ENCODE measurements around the gene WDR43.

Gene WDR43, protein sequence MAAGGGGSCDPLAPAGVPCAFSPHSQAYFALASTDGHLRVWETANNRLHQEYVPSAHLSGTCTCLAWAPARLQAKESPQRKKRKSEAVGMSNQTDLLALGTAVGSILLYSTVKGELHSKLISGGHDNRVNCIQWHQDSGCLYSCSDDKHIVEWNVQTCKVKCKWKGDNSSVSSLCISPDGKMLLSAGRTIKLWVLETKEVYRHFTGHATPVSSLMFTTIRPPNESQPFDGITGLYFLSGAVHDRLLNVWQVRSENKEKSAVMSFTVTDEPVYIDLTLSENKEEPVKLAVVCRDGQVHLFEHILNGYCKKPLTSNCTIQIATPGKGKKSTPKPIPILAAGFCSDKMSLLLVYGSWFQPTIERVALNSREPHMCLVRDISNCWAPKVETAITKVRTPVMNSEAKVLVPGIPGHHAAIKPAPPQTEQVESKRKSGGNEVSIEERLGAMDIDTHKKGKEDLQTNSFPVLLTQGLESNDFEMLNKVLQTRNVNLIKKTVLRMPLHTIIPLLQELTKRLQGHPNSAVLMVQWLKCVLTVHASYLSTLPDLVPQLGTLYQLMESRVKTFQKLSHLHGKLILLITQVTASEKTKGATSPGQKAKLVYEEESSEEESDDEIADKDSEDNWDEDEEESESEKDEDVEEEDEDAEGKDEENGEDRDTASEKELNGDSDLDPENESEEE

DNA sequence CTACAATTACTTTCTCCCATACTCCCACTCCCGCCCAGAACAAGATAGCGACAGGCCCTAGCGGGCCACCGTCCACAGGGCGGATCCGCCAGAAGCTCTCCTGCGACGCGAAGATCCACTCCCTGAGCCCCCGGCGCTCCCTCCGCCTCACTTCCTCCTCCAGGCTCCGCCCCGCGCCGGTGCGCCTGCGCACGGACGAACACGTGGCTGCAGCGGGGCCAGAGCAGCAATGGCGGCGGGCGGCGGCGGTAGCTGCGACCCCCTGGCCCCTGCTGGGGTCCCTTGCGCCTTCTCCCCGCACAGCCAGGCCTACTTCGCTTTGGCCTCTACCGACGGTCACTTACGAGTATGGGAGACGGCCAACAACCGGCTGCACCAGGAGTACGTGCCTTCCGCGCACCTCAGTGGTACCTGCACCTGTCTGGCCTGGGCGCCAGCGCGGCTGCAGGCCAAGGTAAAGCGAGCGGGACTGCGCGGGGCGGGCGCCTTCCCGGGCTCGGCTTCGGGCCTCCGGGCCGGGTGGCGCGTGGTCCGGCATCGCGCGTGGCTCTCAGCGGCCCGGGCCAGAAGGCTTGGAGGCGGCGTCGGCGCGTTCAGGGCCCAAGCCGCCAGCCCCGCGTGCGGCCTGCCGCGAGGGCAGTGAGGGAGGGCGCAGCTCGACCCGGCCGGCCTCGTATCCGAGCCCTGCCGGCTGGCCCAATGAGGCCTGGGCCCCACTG, at the start of gene WDR43:
Gene WDR43 (plus strand): TSS at position 198 of the 719 bp plus-strand sequence. CDS start 32 bp downstream, at position 230.
- DNase-seq (ENCODE audit: low read depth in 2 of 2): peak; percentile 92 to 94

DNA sequence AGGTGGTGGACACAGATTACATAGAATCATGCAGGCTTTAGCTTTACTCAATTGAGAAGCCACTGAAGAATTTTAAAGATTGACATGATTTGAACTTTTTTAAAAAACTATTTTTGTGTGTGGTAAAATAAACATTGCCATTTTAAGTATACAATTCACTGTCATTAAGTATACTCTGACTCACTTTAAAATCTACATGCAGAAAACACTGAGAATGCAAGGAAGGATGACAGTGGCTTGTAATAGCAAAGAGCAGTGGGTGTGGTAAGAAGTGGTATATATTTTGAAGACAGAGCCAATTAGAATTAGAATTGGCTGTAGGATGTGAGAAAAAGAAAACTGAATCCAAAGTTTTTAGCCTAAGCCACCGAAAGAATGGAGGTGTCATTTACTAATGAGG, 39.3 kb upstream of the WDR43 start:
- DNase-seq (ENCODE audit: low read depth in 2 of 2): no peak

DNA sequence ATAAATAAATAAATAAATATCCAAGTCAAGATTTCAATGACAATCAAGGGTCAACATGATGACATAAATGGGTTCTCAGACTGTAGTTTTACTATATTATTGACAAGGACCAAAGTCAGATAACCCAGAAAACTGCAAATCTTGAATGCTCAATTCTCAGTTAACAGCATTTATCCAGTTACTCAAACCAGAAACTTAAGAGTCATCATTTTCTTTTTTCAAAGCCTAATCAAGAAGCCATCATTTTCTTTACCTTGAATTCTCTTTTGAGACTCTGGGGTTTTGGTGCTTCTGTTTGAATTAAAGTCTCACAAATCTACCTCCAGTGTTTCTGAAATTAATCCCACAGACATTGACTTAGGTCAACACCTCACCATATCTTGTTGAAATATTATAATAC, 38.5 kb upstream of the WDR43 start:
- DNase-seq (ENCODE audit: low read depth in 2 of 2): no peak

DNA sequence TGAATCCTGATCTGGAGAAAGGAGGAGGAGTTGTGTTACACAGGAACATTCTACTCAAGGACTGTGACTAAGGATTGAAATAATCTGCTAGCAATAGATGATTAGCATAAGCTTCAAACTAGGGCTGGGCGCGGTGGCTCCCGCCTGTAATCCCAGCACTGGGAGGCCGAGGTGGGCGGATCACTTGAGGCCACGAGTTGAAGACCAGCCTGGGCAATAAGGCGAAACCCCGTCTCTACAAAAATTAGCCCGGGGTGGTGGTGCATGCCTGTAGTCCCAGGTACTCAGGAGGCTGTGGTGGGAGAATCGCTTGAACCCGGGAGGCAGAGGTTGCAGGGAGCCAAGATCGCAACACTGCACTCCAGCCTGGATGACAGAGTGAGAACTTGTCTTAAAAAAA, 25.9 kb upstream of the WDR43 start:
- DNase-seq (ENCODE audit: low read depth in 2 of 2): no peak

DNA sequence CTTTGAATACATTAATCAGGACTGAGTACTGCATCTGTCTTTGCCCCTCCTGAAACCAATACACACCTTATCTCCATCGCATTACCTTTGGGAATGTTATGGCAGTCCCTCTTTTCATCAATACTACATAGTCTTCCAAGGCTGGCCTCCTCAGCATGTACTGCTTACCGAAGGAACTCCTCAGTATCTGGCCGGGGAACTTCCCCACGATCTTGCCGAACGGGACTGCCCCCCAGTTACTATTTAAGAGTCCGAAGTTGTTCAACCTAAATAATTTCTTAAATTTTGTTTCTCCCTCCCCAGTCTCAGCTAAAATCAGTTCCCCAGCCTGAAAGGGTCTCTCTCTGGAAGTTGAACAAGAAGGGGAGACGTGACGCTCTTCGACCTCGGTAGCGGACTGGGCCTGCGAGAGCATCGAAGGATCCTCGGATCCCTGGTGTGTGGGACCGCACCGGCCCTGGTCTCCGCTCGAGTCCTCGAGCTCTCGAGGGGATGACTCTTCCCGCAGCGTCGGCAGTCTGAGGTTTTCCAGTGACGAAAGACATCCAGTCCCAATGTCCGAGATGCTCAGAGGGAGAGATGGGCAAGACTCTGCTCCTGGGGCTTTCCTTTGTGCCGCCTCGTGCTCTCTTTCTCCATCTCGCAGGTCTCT, 24.8 kb upstream of the WDR43 start:
- DNase-seq (ENCODE audit: low read depth in 2 of 2): no peak

DNA sequence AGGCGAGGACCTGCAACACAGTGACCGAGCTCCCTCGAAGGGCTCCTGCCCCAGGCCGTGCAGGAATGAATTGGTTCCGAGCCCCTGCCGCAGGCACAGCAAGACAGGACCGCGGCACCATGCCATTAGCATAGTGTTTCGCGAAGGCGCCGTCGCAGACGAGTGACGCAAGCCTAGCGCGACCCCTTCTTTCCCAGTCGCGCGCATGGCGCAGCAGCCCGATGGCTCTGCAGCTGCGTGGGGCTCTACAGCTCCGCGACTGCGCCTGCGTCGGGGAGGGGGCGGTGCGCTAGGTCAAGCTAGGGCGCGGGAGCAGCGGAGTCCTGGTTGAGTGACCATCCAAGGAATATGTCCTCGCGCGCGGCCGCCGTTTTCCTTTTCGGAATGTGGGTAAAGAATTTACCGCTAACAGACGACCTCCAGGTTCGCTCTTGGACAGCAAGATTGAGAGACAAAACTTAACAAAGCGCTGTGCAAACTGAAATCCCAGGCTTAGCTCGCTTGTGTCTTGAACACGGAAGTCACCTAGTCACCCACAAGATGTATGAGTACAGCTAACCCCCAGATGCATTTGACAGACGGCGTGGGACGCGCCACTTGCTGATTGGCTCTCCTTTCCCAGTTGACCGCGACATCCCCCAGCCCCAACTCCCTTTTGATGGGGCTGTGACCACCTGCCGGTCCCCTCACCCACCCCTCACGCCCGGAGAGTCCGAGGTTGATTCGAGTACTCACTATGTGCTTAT, 24.1 kb upstream of the WDR43 start, which contains the start of gene TRMT61B:
Gene TRMT61B (minus strand): TSS at position 164 of the 746 bp plus-strand sequence. CDS start 32 bp downstream, at position 132.
- DNase-seq (ENCODE audit: low read depth in 2 of 2): peak; percentile 91 to 95

DNA sequence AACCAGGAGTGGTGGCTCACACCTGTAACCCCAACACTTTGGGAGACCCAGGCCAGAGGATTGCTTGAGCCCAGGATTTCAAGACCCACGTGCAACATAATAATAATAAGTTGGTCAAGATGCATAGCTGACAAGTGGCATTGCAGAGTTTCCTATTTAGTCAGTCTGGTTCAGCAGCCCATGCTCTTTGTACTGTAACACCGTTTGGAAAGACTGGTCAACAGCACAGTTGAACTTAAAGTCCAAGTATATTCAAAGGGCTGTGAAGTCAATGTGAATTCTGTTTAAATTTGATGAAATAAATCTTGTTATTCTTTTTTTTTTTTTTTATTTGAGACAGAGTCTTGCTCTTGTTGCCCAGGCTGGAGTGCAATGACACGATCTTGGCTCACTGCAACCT, 22.8 kb upstream of the WDR43 start:
- no peak for DNase-seq (ENCODE audit: low read depth in 2 of 2)

DNA sequence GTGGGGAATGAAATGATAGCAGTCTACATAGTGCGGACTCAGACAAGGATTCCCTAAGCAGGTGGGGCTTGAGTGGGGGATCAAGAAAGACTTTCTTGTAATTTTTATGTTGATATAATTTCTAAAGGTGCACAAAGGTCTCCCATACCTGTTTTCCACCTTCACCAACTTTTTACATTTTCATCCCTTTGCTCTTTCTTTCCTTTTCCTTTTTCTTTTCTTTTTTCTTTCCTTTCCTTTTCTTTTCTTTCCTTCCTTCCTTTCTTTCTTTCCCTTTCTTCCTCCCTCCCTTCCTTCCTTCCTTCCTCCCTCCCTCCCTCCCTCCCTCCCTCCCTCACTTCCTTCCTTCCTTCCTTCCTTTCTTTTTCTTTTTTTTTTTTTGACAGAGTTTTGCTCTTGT, 14.3 kb upstream of the WDR43 start:
- no peak for DNase-seq (ENCODE audit: low read depth in 2 of 2)

DNA sequence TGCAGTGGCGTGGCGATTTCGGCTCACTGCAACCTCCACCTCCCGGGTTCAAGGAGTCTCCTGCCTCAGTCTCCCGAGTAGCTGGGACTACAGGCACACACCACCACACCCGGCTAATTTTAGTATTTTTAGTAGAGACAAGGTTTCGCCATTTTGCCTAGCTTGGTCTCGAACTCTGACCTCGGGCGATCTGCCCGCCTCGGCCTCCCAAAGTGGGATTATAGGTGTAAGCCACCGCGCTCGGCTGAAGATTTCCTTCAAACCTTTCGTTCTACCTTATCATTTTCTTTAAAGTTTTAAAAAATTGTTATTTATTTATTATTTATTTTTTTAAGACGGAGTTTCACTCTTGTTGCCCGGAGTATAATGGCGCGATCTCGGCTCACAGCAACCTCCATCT, 979 bp upstream of the WDR43 start:
- no peak for DNase-seq (ENCODE audit: low read depth in 2 of 2)

DNA sequence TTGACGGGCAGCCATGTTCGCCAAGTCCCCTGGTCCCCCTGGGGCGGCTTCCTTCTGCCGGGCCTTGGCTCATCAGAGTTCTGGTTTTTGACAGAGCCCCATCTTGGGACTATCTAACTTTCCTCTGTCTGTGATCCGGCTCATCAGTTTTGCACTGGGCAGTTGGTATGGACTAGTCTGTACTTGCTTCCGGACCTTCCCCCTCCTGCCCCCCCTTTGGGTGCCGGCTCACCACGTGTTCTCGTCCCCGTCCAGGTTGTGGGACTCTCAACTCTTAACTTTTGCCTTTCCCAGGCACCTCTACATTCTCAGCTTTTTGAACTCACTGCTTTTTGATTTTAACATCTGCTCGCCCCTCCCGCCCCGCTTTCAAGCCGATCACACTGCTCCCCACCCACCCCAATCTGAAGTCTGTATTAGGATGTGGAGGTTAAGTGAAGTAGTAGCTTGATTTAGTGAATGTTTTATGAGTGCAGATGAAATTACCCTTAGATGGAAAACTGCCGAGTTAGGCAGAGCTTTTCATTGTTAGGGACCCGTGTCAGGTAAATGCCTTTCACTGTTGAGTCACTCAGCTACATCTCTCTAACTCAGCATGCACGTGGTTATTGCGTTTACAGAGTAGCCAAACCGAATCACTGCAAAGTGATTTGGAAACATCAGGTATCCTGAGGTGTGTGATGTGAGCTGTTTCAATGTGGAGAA, 874 bp downstream of the WDR43 start:
- peak in 1 of 2 donors; percentile 32 for DNase-seq (ENCODE audit: low read depth in 2 of 2)

DNA sequence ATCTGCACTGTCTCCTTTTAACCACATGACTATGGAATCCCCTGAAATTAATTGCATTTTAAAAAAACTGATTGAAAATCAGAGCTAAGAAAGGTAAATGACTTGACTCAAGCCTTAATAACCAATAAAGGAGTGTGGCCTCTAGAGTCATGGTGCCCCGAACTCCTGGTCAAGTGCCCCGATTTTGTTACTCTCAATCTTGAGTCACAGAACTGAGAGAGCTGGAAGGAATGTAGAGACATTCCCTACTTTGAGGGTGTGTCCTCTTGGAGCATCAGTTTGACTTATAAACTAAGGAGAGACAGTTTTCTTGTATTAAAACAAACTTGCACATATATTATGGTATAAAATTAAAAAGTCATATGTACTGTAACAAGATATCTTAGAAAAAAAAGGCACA, 2.4 kb downstream of the WDR43 start:
- DNase-seq (ENCODE audit: low read depth in 2 of 2): no peak

DNA sequence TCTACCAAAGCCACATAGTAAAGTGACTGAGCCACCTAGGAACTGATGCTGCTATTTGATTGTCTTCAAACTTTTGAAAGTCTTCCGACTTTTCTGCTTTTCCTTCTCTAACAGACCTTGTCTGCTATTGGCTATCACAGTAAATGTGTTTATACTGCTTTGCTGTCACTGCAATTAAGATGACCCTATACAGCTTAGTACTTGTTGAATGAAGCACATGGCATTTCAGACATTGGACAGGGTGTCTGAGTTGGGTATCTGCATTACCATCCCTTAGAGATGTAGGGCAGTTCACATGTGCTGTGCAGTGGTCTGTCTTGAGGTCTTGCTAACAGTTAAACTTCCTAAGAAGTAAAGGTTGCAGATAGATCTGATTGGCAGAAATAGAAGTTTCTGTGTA, 3.6 kb downstream of the WDR43 start:
- DNase-seq (ENCODE audit: low read depth in 2 of 2): no peak

DNA sequence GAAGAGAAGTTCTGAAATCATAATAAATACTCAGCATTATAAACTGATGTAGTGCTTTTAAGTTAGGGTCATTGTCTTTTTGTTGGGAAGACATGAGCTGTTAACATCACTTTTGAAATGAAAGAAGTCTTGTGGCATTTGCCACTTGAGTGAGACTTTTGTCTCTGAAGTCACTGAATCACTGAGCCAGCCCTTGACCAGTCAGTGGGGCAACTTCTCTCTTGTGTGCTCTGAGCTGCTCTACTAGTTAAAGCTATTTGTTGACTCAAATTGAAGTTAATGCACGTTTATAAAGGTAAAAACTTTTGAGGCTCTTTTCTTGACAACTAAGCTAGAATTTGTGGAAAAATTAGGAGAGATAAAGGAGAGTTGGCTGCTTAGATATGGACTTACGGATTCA, 6.7 kb downstream of the WDR43 start:
- DNase-seq (ENCODE audit: low read depth in 2 of 2): no peak

DNA sequence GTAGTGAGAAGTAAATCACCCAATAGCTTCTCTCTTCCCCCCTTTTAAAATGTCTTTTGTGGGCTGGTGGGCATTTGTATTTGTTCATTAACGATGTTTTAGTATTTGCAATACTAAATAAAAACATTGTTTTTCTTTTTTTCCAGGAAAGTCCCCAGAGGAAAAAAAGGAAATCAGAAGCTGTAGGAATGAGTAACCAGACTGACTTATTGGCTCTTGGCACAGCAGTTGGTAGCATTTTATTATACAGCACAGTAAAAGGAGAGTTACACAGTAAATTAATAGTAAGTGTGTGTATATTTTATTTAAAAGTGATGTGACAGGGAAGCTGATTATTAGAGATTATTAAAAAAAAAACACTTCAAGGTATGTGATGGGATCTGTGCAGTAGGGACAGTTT, 7.4 kb downstream of the WDR43 start:
- DNase-seq (ENCODE audit: low read depth in 2 of 2): no peak

DNA sequence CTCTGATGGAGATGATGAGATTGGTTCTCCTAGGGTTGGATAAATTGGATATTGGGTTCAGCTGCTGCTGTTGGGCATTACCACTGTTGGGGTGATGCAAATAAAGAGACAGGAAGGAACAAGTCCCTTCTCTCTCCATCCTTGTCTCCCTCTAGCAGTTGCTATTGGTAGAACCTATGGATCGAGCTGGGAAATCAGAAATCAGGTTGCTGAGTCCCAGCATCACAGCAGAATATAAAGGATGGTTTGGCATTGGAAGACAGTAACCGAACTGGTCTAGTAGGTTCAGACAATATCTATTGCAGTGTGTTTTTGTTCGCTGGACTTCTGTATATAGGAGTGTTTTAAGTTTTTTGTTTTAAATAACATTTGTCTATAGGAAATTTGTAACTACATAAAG, 8.1 kb downstream of the WDR43 start:
- DNase-seq (ENCODE audit: low read depth in 2 of 2): no peak

DNA sequence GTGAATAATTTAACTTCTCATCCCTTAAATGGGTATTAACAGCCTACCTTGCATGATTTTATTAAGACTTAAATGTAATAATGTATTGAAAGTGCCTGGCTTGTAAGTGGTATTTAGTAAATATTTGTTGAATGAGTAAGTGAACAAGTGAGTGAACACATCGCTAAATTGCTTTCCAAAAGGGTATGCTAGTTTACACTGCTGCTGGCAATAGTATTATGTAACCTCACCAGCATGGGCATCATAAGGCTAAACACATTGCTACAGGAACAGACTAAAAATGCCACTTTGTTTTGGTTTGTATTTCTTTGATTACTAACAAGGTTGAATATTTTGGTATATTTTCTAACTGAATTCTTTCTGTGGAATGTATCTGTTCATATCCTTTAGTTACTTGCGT, 9.8 kb downstream of the WDR43 start:
- DNase-seq (ENCODE audit: low read depth in 2 of 2): no peak

DNA sequence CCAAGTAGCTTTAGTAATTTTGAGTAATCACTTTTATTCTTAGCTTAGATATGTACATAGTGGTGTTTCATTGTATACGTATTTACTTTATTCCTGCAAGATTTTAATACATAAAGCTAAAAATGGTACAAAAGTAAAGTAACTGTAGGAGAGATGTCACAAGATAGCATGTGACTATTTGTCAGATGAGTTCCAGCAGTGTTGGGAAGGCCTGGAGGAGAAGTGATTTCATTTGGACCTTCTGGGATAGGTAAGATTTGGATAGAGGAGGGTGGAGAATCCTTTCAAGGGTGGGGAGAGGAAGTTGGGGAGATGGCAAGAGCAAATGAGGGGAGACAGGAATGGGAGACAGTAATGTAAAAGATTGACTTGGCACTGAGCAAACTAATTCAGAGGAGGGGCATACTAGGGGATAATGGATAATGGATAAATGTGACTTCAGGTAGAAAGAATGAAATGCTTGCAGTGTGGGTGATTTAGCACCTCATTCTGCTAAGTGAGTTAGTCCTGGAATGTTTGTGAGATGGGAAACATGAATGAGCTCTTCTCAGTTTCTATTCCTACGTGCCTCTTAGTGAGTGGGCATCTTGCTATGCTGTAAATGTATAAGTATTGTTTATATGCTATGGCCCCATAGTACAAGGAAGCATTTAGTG, 10.5 kb downstream of the WDR43 start:
- DNase-seq (ENCODE audit: low read depth in 2 of 2): no peak

DNA sequence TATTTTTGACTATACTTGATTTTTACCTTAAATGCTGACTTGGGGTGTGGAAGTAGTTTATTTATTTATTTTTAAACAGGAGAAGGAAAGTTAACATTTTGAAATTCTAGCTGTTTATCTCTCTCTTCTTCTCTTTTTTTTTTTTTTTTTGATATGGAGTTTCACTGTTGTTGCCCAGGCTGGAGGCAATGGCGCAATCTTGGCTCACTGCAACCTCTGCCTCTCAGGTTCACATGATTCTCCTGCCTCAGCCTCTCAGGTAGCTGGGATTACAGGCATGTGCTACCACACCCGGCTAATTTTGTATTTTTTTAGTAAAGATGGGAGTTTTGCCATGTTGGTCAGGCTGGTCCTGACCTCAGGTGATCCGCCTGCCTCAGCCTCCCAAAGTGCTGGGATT, 11.1 kb downstream of the WDR43 start:
- DNase-seq (ENCODE audit: low read depth in 2 of 2): no peak

DNA sequence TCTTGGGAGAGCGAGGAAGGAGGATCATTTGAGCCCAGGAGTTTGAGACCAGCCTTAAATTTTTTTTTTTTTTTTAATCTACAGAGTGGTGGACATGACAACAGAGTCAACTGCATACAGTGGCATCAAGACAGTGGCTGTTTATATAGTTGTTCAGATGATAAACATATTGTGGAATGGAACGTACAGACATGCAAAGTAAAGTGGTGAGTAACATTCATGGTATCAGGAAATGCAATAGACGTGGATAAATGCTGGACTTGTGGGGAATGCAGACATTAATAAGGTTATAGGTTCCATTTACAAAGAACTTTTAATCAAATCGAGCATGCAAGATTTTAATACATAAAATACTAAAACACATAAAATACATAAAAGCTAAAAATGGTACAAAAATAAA, 11.9 kb downstream of the WDR43 start:
- no peak for DNase-seq (ENCODE audit: low read depth in 2 of 2)

DNA sequence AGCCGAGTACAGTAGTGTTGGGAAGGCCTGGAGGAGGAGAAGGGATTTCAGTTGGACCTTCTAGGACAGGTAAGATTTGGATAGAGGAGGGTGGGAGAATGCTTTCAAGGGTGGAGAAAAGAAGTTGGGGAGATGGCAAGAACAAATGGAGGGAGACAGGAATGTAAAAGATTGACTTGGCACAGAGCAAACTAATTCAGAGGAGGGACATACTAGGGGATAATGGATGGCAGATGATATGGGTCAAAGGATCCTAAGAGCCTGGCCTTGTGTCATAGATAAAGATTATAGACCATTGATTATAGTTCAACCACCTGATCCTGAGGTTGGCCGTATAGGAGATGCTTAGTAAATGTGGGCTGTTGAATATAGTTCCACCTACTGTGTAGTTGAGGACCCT, 12.4 kb downstream of the WDR43 start:
- DNase-seq (ENCODE audit: low read depth in 2 of 2): no peak
